CD14-positive monocyte (primary cell): ENCODE data around the gene ICAM5. TPM values are rescaled to one million over a fixed set of nuclear protein-coding genes. Genes with fewer than 3 reads are reported as not detected.

Experiments
- DNase-seq, 3 donors: peaks; one replicate each; pipeline ENCODE4 v3.0.0-alpha.2; 2011 to 2022
- H2AFZ ChIP-seq: 2 replicates; pipeline ENCODE4 v1.6.0; 2012; ENCODE audit warnings: mild to moderate bottlenecking, low read depth, low read length, inconsistent platforms; ENCODE audit not compliant: insufficient read depth, poor library complexity, severe bottlenecking
- H3K27ac ChIP-seq, 2 donors: 1 replicate in 1 of 2; 2 replicates in 1 of 2; pipeline ENCODE4 v1.5.1; 2012 to 2013; ENCODE audit warnings: low read length in 2 of 2, control low read depth in 1 of 2, inconsistent platforms in 1 of 2, low read depth in 1 of 2, mild to moderate bottlenecking in 1 of 2
- H3K27me3 ChIP-seq, 2 donors: one replicate each; pipeline versions ENCODE4 v1.6.0 to v1.6.1; 2011 to 2013; ENCODE audit warnings: low read length in 2 of 2; ENCODE audit not compliant: control insufficient read depth in 2 of 2, insufficient read depth in 2 of 2
- H3K36me3 ChIP-seq, 2 donors: replicated peaks in 1 of 2; 1 replicate in 1 of 2; 2 replicates in 1 of 2; pipeline versions ENCODE4 v1.5.1 to v1.6.1; 2012 to 2013; ENCODE audit warnings: low read length in 2 of 2, control low read depth in 1 of 2, inconsistent platforms in 1 of 2, mild to moderate bottlenecking in 1 of 2; ENCODE audit not compliant: insufficient read depth in 2 of 2, control insufficient read depth in 1 of 2
- H3K4me1 ChIP-seq, 2 donors: 1 replicate in 1 of 2; 2 replicates in 1 of 2; pipeline versions ENCODE4 v1.5.1 to v1.6.1; 2012 to 2013; ENCODE audit warnings: low read length in 2 of 2, control low read depth in 1 of 2, inconsistent platforms in 1 of 2, mild to moderate bottlenecking in 1 of 2, moderate library complexity in 1 of 2; ENCODE audit not compliant: insufficient read depth in 2 of 2, control insufficient read depth in 1 of 2
- H3K4me2 ChIP-seq: replicated peaks from 2 replicates; pipeline ENCODE3; 2012; ENCODE audit warnings: low read length, moderate library complexity, mild to moderate bottlenecking; ENCODE audit not compliant: poor library complexity, severe bottlenecking; ENCODE audit errors: extremely low read depth
- H3K4me3 ChIP-seq, 3 experiments: fragments of 200-600 bp in 1 of 3; sonication (generic) in 1 of 3; replicated peaks in 1 of 3; 1 replicate in 2 of 3; 2 replicates in 1 of 3; pipeline ENCODE4 v1.5.1; 2011 to 2013; ENCODE audit warnings: low read length in 3 of 3, mild to moderate bottlenecking in 3 of 3, control low read depth in 2 of 3, low read depth in 2 of 3, inconsistent platforms in 1 of 3, moderate library complexity in 1 of 3
- H3K79me2 ChIP-seq: 2 replicates; pipeline ENCODE4 v1.6.0; 2012; ENCODE audit warnings: mild to moderate bottlenecking, control low read depth, inconsistent platforms, low read length, moderate library complexity; ENCODE audit not compliant: insufficient read depth
- H3K9ac ChIP-seq: 2 replicates; pipeline ENCODE4 v1.6.0; 2017; ENCODE audit warnings: low read length, mild to moderate bottlenecking; ENCODE audit not compliant: insufficient read depth, poor library complexity, severe bottlenecking
- H3K9me3 ChIP-seq, 2 donors: replicated peaks in 1 of 2; 1 replicate in 1 of 2; 2 replicates in 1 of 2; pipeline versions ENCODE4 v1.5.1 to v1.6.1; 2012 to 2013; ENCODE audit warnings: low read length in 2 of 2, control low read depth in 1 of 2; ENCODE audit not compliant: control insufficient read depth in 1 of 2, insufficient read depth in 1 of 2
- H4K20me1 ChIP-seq: 2 replicates; pipeline ENCODE4 v1.6.0; 2012; ENCODE audit warnings: mild to moderate bottlenecking, low read length, control low read depth, moderate library complexity; ENCODE audit not compliant: insufficient read depth
- H3K27ac Mint-ChIP-seq, 7 donors: one replicate each; pipeline ENCODE4 v1.8.0; 2020; ENCODE audit warnings: mild to moderate bottlenecking in 7 of 7, mixed read lengths in 7 of 7, moderate library complexity in 6 of 7, inconsistent platforms in 2 of 7
- H3K27me3 Mint-ChIP-seq, 3 donors: one replicate each; pipeline ENCODE4 v1.8.0; 2021 to 2022; ENCODE audit warnings: low read depth in 3 of 3, mild to moderate bottlenecking in 3 of 3, mixed read lengths in 3 of 3, moderate library complexity in 3 of 3, inconsistent platforms in 1 of 3
- H3K36me3 Mint-ChIP-seq, 2 donors: one replicate each; pipeline ENCODE4 v1.8.0; 2020; ENCODE audit warnings: mixed read lengths in 2 of 2, inconsistent platforms in 1 of 2, mild to moderate bottlenecking in 1 of 2
- H3K4me1 Mint-ChIP-seq: one replicate; pipeline ENCODE4 v1.8.0; 2020; ENCODE audit warnings: mild to moderate bottlenecking, mixed read lengths
- H3K4me3 Mint-ChIP-seq, 2 donors: one replicate each; pipeline ENCODE4 v1.8.0; 2020; ENCODE audit warnings: mild to moderate bottlenecking in 2 of 2, mixed read lengths in 2 of 2, moderate library complexity in 1 of 2
- H3K9me3 Mint-ChIP-seq, 7 donors: one replicate each; pipeline ENCODE4 v1.8.0; 2020 to 2022; ENCODE audit warnings: mixed read lengths in 7 of 7, mild to moderate bottlenecking in 6 of 7, moderate library complexity in 6 of 7, inconsistent platforms in 2 of 7
- CTCF ChIP-seq: fragments of 200-600 bp; IDR thresholded peaks from one replicate; pipeline ENCODE4 v1.8.0; 2022; ENCODE audit warnings: antibody characterized with exemption, mild to moderate bottlenecking
- WGBS: methylation state at CpG from one replicate; pipeline ENCODE4 v1.1.5; 2013; ENCODE audit warnings: missing lambda C conversion rate; ENCODE audit not compliant: insufficient coverage; 5-methylcytosine and 5-hydroxymethylcytosine counted together
- intact Hi-C, 2 donors: fragments of 100-400 bp; cut with micrococcal nuclease; formaldehyde crosslinking; loops; one replicate each; pipeline versions ENCODE4 v1.15.0 to v1.15.1; 2023
- polyA plus RNA-seq, 3 donors: library from polyadenylated mRNA; depleted of rRNA in 1 of 3; unstranded in 2 of 3; stranded (reverse) in 1 of 3; fragments of 300-500 nt in 2 of 3; fragments of >200 nt in 1 of 3; fragmentation: Illumina TruSeq in 2 of 3; gene quantifications; 1 replicate in 2 of 3; 2 replicates in 1 of 3; pipeline ENCODE4 v1.2.3, GENCODE V29; 2012 to 2021

Gene ICAM5
- polyA plus RNA-seq, 3 donors: 0.21 to 2.1 TPM; not detected in 1

GRCh38 chr19:10293637-10294367 is 4.0 kb downstream of the ICAM5 start:
- Mint-ChIP-seq H3K27ac (no peak overlapping the region), H3K36me3 (peaks cover 17 to 20% of the 10 kb centered on the region in 2 donors), H3K4me1 (peaks cover 61% of the 10 kb centered on the region), H3K9me3 (peaks cover 0 to 52% (median 26%) of the 10 kb centered on the region in 7 donors), H3K27me3 (peaks cover 80 to 94% (median 84%) of the 10 kb centered on the region in 3 donors), H3K4me3 (peak overlapping the region; percentile 6 to 94)
- Histone ChIP-seq H2AFZ (no peak overlapping the region), H3K4me3 (peak overlapping the region in 1 of 3 experiments; percentile 74), H3K79me2 (no peaks in the 10 kb centered on the region), H3K27me3 (peaks cover 37 to 75% of the 10 kb centered on the region in 2 donors), H3K9me3 (peaks cover 6 to 22% of the 10 kb centered on the region in 2 donors), H3K36me3 (no peaks in the 10 kb centered on the region), H3K9ac (no peak overlapping the region), H3K4me2 (peak overlapping the region; percentile 78), H4K20me1 (peaks cover 11% of the 10 kb centered on the region), H3K4me1 (peaks cover 71 to 74% of the 10 kb centered on the region in 2 donors), H3K27ac (no peak overlapping the region)
- WGBS: 47% methylated on average over 49 of the region's 49 CpGs
- DNase-seq: no peak
- intact Hi-C loops: no loop called here
- TF ChIP-seq CTCF: no peak

GRCh38 chr19:10294368-10294697 is 4.6 kb downstream of the ICAM5 start:
- H3K27me3 Mint-ChIP-seq: peaks cover 75 to 89% (median 79%) of the 10 kb centered on the region in 3 donors
- H3K79me2 ChIP-seq: no peaks in the 10 kb centered on the region
- H3K27me3 ChIP-seq: peaks cover 36 to 70% of the 10 kb centered on the region in 2 donors
- peaks cover 11% of the 10 kb centered on the region for H4K20me1 ChIP-seq
- H3K36me3 Mint-ChIP-seq: peaks cover 12 to 16% of the 10 kb centered on the region in 2 donors
- intact Hi-C loops: no loop called here
- no peak for TF ChIP-seq CTCF
- H3K9me3 ChIP-seq: peaks cover 6 to 22% of the 10 kb centered on the region in 2 donors
- whole genome bisulfite sequencing: 41% methylated on average over 11 of the region's 25 CpGs
- no peak overlapping the region for H3K9ac ChIP-seq
- H2AFZ ChIP-seq: no peak overlapping the region
- DNase-seq: no peak
- H3K4me2 ChIP-seq: no peak overlapping the region
- peaks cover 0 to 46% (median 24%) of the 10 kb centered on the region in 7 donors for H3K9me3 Mint-ChIP-seq
- no peak overlapping the region for H3K27ac ChIP-seq
- H3K4me1 Mint-ChIP-seq: peaks cover 57% of the 10 kb centered on the region
- H3K27ac Mint-ChIP-seq: peak overlapping the region in 2 of 7 donors; percentile 42 to 83
- no peaks in the 10 kb centered on the region for H3K36me3 ChIP-seq
- peaks cover 66 to 72% of the 10 kb centered on the region in 2 donors for H3K4me1 ChIP-seq
- H3K4me3 Mint-ChIP-seq: peak overlapping the region in 1 of 2 donors; percentile 94
- no peak overlapping the region for H3K4me3 ChIP-seq
